ENCODE measurements around the gene SLC46A2. TPM values are rescaled to one million over a fixed set of nuclear protein-coding genes. Genes with fewer than 3 reads are reported as not detected.

Gene SLC46A2
- total RNA-seq (under 1 TPM in 1 of 2 donors, not detected in 1; 0.17 TPM), polyA plus RNA-seq (under 1 TPM; 0.01 to 0.07 TPM)

DNA sequence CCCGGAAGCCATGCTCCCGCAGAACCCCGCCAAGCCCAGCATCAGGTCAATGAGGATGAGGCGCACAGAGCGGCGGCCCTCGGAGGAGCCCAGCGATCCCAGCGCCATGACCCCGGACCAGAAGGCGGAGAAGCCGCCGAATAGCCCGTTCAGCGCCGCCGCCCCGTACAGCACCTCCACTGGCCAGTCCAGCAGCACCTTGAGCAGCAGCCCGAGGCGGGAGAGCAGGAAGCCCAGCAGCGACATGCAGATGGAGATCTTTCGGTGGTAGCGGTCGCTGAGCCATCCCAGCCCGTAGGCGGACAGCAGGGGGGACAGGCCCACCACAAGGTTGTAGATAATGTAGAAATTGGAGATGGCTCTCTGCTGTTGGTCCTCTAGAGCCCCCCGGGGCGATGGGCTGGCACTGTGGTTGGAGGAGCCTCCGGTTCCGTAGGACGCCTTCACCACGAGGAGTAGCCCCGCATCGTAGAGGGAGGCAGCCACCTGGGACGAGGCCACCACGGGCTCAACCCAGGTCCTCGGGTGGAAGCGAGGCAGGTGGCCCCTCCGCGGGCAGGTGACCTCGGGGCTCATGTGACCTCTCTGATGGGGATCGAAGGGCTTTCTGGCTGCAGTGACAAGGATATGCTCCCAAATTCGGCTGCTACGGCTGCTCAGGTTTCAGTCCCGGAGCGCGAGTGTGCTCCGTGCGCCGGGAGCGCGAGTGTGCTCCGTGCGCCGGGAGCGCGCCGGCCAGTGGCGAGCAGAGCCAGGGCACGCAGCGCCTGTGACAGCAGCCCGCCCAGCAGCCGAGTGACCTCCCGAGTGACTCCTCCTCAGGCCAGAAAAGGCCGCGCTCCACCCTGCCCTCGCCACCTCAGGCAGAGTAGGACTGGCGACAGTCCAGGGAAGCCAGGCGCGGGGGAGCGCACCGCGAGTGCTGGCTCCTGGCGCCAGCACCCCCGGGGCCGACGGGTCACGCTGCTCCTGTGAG lies at the start of gene SLC46A2:
Gene SLC46A2 (minus strand): TSS at position 771 of the 976 bp plus-strand sequence. CDS start 195 bp downstream, at position 576.
- no peak for DNase-seq (ENCODE audit: low spot score)
- no peak within 1 kb of the TSS for H3K27ac ChIP-seq (ENCODE audit: low read depth in 1 of 2, low read length in 2 of 2)
- no peak for TF ChIP-seq NR2F2 (IDR thresholded peaks at IDR 0.05)
- no peak for TF ChIP-seq SP1 (IDR thresholded peaks at IDR 0.05)
- no peak for TF ChIP-seq ZBTB33 (IDR thresholded peaks at IDR 0.05)
- no peak for TF ChIP-seq REST (IDR thresholded peaks at IDR 0.05)
- TF ChIP-seq HNF4G (IDR thresholded peaks at IDR 0.05) = no peak
- TF ChIP-seq TAF1 (conservative IDR thresholded peaks at IDR 0.05) = no peak

GRCh38 chr9:112939418-112939817 lies 48.7 kb upstream of the SLC46A2 start:
- Histone ChIP-seq H3K4me1 (ENCODE audit: control insufficient read depth in 4 of 4, insufficient read depth in 4 of 4, low read length in 3 of 4) (no peaks in the 10 kb centered on the region), H3K27ac (ENCODE audit: low read depth in 1 of 2, low read length in 2 of 2) (no peak overlapping the region), H3K4me3 (ENCODE audit: low read depth in 1 of 3, low read length in 3 of 3) (no peak overlapping the region), H3K36me3 (ENCODE audit: control insufficient read depth in 4 of 4, insufficient read depth in 3 of 4, low read depth in 1 of 4, low read length in 3 of 4) (no peaks in the 10 kb centered on the region), H3K9ac (ENCODE audit: low read depth in 1 of 2, low read length in 2 of 2) (no peak overlapping the region), H3K9me3 (ENCODE audit: control insufficient read depth in 4 of 4, low read length in 3 of 4) (peaks cover 0 to under 1% (median 0%) of the 10 kb centered on the region in 4 donors), H3K27me3 (ENCODE audit: control insufficient read depth in 4 of 4, insufficient read depth in 4 of 4, low read length in 3 of 4) (peaks cover 0 to 3% (median 1%) of the 10 kb centered on the region in 4 donors)
- no peak for TF ChIP-seq SP1 (IDR thresholded peaks at IDR 0.05)
- no peak for TF ChIP-seq ZBTB33 (IDR thresholded peaks at IDR 0.05)
- no peak for DNase-seq (ENCODE audit: low spot score)

More for the DNA sequence above, at the start of gene SLC46A2:
- Histone ChIP-seq H3K36me3 (ENCODE audit: control insufficient read depth in 4 of 4, insufficient read depth in 3 of 4, low read depth in 1 of 4, low read length in 3 of 4) (no peaks in the 10 kb centered on the region), H3K4me1 (ENCODE audit: control insufficient read depth in 4 of 4, insufficient read depth in 4 of 4, low read length in 3 of 4) (peaks cover 8 to 13% (median 10%) of the 10 kb centered on the region in 4 donors), H3K9ac (ENCODE audit: low read depth in 1 of 2, low read length in 2 of 2) (no peak within 1 kb of the TSS), H3K27me3 (ENCODE audit: control insufficient read depth in 4 of 4, insufficient read depth in 4 of 4, low read length in 3 of 4) (no peaks in the 10 kb centered on the region), H3K4me3 (ENCODE audit: low read depth in 1 of 3, low read length in 3 of 3) (peak within 1 kb of the TSS; percentile 0 to 48 (median 3)), H3K9me3 (ENCODE audit: control insufficient read depth in 4 of 4, low read length in 3 of 4) (no peaks in the 10 kb centered on the region)
- 16% methylated on average over 78 of the region's 78 CpGs for WGBS

GRCh38 chr9:112933696-112934095 lies 43.0 kb upstream of the SLC46A2 start:
- H3K36me3 ChIP-seq (ENCODE audit: control insufficient read depth in 4 of 4, insufficient read depth in 3 of 4, low read depth in 1 of 4, low read length in 3 of 4) = no peaks in the 10 kb centered on the region
- H3K4me1 ChIP-seq (ENCODE audit: control insufficient read depth in 4 of 4, insufficient read depth in 4 of 4, low read length in 3 of 4) = no peaks in the 10 kb centered on the region
- H3K27me3 ChIP-seq (ENCODE audit: control insufficient read depth in 4 of 4, insufficient read depth in 4 of 4, low read length in 3 of 4) = peaks cover 0 to 13% (median 2%) of the 10 kb centered on the region in 4 donors
- WGBS = 62% methylated on average over 2 of the region's 2 CpGs
- H3K9ac ChIP-seq (ENCODE audit: low read depth in 1 of 2, low read length in 2 of 2) = no peak overlapping the region
- no peaks in the 10 kb centered on the region for H3K9me3 ChIP-seq (ENCODE audit: control insufficient read depth in 4 of 4, low read length in 3 of 4)
- no peak overlapping the region for H3K4me3 ChIP-seq (ENCODE audit: low read depth in 1 of 3, low read length in 3 of 3)
- no peak overlapping the region for H3K27ac ChIP-seq (ENCODE audit: low read depth in 1 of 2, low read length in 2 of 2)
- no peak for DNase-seq (ENCODE audit: low spot score)
- TF ChIP-seq, protein P1, sequence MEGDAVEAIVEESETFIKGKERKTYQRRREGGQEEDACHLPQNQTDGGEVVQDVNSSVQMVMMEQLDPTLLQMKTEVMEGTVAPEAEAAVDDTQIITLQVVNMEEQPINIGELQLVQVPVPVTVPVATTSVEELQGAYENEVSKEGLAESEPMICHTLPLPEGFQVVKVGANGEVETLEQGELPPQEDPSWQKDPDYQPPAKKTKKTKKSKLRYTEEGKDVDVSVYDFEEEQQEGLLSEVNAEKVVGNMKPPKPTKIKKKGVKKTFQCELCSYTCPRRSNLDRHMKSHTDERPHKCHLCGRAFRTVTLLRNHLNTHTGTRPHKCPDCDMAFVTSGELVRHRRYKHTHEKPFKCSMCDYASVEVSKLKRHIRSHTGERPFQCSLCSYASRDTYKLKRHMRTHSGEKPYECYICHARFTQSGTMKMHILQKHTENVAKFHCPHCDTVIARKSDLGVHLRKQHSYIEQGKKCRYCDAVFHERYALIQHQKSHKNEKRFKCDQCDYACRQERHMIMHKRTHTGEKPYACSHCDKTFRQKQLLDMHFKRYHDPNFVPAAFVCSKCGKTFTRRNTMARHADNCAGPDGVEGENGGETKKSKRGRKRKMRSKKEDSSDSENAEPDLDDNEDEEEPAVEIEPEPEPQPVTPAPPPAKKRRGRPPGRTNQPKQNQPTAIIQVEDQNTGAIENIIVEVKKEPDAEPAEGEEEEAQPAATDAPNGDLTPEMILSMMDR (IDR thresholded peaks at IDR 0.05; ENCODE audit: low read depth, low read length, missing input control) = no peak
- TF ChIP-seq FOXA1 (IDR thresholded peaks at IDR 0.05) (no peak), ZBTB33 (IDR thresholded peaks at IDR 0.05) (no peak), JUND (IDR thresholded peaks at IDR 0.05) (no peak), FOXA2 (IDR thresholded peaks at IDR 0.05) (no peak), NR2F2 (IDR thresholded peaks at IDR 0.05) (no peak), RAD21 (IDR thresholded peaks at IDR 0.05) (no peak)
